Naive thymus-derived CD4-positive, alpha-beta T cell (primary cell): Measurements from ENCODE around the gene FAM199X. TPM values are rescaled to one million over a fixed set of nuclear protein-coding genes. Genes with fewer than 3 reads are reported as not detected.

ENCODE experiments used
- ATAC-seq: fragments of 150-1000 bp; cut with Tn5 transposase; 2 replicates; pipeline ENCODE4 v1.10.0; 2021; ENCODE audit warnings: mild to moderate bottlenecking, moderate library complexity
- CTCF ChIA-PET: fragments of 350-600 bp; sonication (Branson Sonifier 250); formaldehyde crosslinking; loops from one replicate; lab custom pipeline; 2021; ENCODE audit warnings: antibody characterized with exemption; lab: Charles Lee
- POLR2A ChIA-PET: fragments of 350-600 bp; sonication (Branson Sonifier 250); formaldehyde crosslinking; loops from one replicate; lab custom pipeline; 2021; ENCODE audit warnings: antibody characterized with exemption, inconsistent platforms; lab: Charles Lee
- DNase-seq, 9 donors: peaks; one replicate each; pipeline versions ENCODE4 v3.0.0 to v3.0.0-alpha.2; 2020 to 2022; ENCODE audit warnings: mixed read lengths in 1 of 9
- H3K27ac ChIP-seq: one replicate; pipeline ENCODE4 v1.7.0; 2013; ENCODE audit warnings: mild to moderate bottlenecking, low read depth, low read length, moderate library complexity
- H3K27me3 ChIP-seq, 2 donors: one replicate each; pipeline ENCODE4 v1.7.0; 2013; ENCODE audit warnings: low read length in 2 of 2, mild to moderate bottlenecking in 2 of 2, moderate library complexity in 2 of 2; ENCODE audit not compliant: control insufficient read depth in 2 of 2, insufficient read depth in 2 of 2
- H3K36me3 ChIP-seq, 3 experiments: 1 replicate in 2 of 3; 2 replicates in 1 of 3; pipeline ENCODE4 v1.7.0; 2013; ENCODE audit warnings: low read length in 3 of 3, mild to moderate bottlenecking in 3 of 3, moderate library complexity in 1 of 3; ENCODE audit not compliant: insufficient read depth in 3 of 3, control insufficient read depth in 2 of 3
- H3K4me1 ChIP-seq, 2 donors: one replicate each; pipeline ENCODE4 v1.7.0; 2013; ENCODE audit warnings: low read length in 2 of 2, mild to moderate bottlenecking in 2 of 2, moderate library complexity in 1 of 2; ENCODE audit not compliant: control insufficient read depth in 2 of 2, insufficient read depth in 2 of 2
- H3K4me3 ChIP-seq: 2 replicates; pipeline ENCODE4 v1.7.0; 2013; ENCODE audit warnings: mild to moderate bottlenecking, low read length
- H3K9me3 ChIP-seq, 3 experiments: 1 replicate in 2 of 3; 2 replicates in 1 of 3; pipeline ENCODE4 v1.7.0; 2013; ENCODE audit warnings: low read length in 3 of 3; ENCODE audit not compliant: control insufficient read depth in 2 of 3
- H3K27ac Mint-ChIP-seq, 9 donors: one replicate each; pipeline ENCODE4 v1.8.0; 2020 to 2022; ENCODE audit warnings: mixed read lengths in 9 of 9, mild to moderate bottlenecking in 8 of 9, moderate library complexity in 5 of 9, inconsistent platforms in 2 of 9
- H3K27me3 Mint-ChIP-seq, 5 donors: one replicate each; pipeline ENCODE4 v1.8.0; 2021 to 2022; ENCODE audit warnings: mixed read lengths in 5 of 5, mild to moderate bottlenecking in 1 of 5
- H3K36me3 Mint-ChIP-seq, 5 donors: one replicate each; pipeline ENCODE4 v1.8.0; 2020 to 2022; ENCODE audit warnings: mixed read lengths in 5 of 5, mild to moderate bottlenecking in 3 of 5, inconsistent platforms in 1 of 5
- H3K4me1 Mint-ChIP-seq, 7 donors: one replicate each; pipeline ENCODE4 v1.8.0; 2020 to 2022; ENCODE audit warnings: mixed read lengths in 7 of 7, mild to moderate bottlenecking in 3 of 7, inconsistent platforms in 1 of 7
- H3K4me3 Mint-ChIP-seq, 10 donors: one replicate each; pipeline ENCODE4 v1.8.0; 2020 to 2022; ENCODE audit warnings: mild to moderate bottlenecking in 10 of 10, mixed read lengths in 10 of 10, moderate library complexity in 6 of 10, inconsistent platforms in 2 of 10
- H3K9me3 Mint-ChIP-seq, 11 donors: one replicate each; pipeline ENCODE4 v1.8.0; 2020 to 2022; ENCODE audit warnings: mixed read lengths in 11 of 11, mild to moderate bottlenecking in 4 of 11, inconsistent platforms in 1 of 11, moderate library complexity in 1 of 11
- intact Hi-C, 2 donors: fragments of 100-400 bp; cut with micrococcal nuclease; formaldehyde crosslinking; loops; one replicate each; pipeline ENCODE4 v1.15.1; 2023
- polyA plus RNA-seq, 2 donors: library from polyadenylated mRNA; unstranded; fragments of 300-500 nt; fragmentation: Illumina TruSeq; gene quantifications; one replicate each; pipeline ENCODE4 v1.2.3, GENCODE V29; 2021
- total RNA-seq, 6 experiments: library from RNA in 5 of 6; stranded (reverse) in 5 of 6; gene quantifications; 1 replicate in 5 of 6; 2 replicates in 1 of 6; pipeline ENCODE4 v1.2.3 and lab custom pipeline; 2021 to 2026

The FAM199X gene
- total RNA-seq (10 to 100 TPM; 12.6 to 20.4 (median 13.4) TPM), polyA plus RNA-seq (1 to 10 TPM; 8.2 to 9.4 TPM), total RNA-seq (lab: John Stamatoyannopoulos, UW) (32.7 reads per million, percentile 62 among the genes with 10 or more reads in this experiment)

- Histone ChIP-seq H3K27ac (peak within 1 kb of the TSS; percentile 83), H3K4me1 (peaks cover 0 to 3% of the 10 kb centered on the region in 2 donors), H3K36me3 (peaks cover 0 to 4% (median 0%) of the 10 kb centered on the region in 3 experiments), H3K4me3 (peak within 1 kb of the TSS; percentile 68), H3K9me3 (no peaks in the 10 kb centered on the region), H3K27me3 (no peaks in the 10 kb centered on the region)
- Mint-ChIP-seq H3K36me3 (peaks cover 0 to 1% (median 0%) of the 10 kb centered on the region in 5 donors), H3K27ac (peak within 1 kb of the TSS; percentile 85 to 97 (median 87)), H3K9me3 (peaks cover 0 to 2% (median 0%) of the 10 kb centered on the region in 11 donors), H3K4me1 (peaks cover 28 to 41% (median 37%) of the 10 kb centered on the region in 7 donors), H3K4me3 (peak within 1 kb of the TSS; percentile 82 to 91 (median 86)), H3K27me3 (no peaks in the 10 kb centered on the region)
- ChIA-PET CTCF (interaction anchor here (1.2 to 1.5 kb wide), 2 partner anchors 9 to 28 kb away, joined by 3 to 8 read pairs; partner anchors contain the start of gene SLC25A53), POLR2A (interaction anchor here (1.0 to 3.2 kb wide), 3 partner anchors 9 to 41 kb away, joined by 3 to 35 read pairs (median 4); partner anchors contain the start of gene SLC25A53)
- ATAC-seq (peak; percentile 99), DNase-seq (peak; percentile 74 to 84 (median 79))
- intact Hi-C loops, result loop anchor here (1.0 to 5.0 kb wide), 4 partner anchors 9 to 746 kb away; partner anchors contain the start of gene SLC25A53 (in 1 of the 2)
Measured at GRCh38 chrX:104165894-104166734, at the start of gene FAM199X. Gene FAM199X (plus strand): TSS chrX:104166453. CDS start chrX:104166786, 333 bp downstream.

DNA sequence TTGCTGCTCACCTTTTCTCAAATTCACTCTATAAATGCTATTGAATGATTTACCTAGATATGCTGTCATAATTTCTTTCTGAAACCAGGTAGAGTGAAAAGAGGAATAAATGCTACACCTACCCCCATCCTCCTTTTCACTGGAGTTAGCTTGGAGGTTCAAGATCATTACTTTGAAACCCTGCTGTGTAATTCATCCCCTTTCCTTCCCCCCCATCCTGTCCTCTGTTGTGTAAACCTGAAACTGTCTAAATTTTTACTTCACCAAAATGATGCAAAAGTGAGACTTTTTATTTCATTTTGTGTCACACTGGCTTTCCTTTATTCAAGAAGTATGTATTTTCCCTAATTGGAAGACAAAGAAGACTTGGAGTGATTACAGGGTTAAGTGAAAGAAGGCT is 48.5 kb upstream of the FAM199X start:
- Histone ChIP-seq H3K27ac (no peak overlapping the region), H3K4me1 (peaks cover 5% of the 10 kb centered on the region in 2 donors), H3K4me3 (no peak overlapping the region), H3K36me3 (no peaks in the 10 kb centered on the region), H3K27me3 (no peaks in the 10 kb centered on the region), H3K9me3 (no peaks in the 10 kb centered on the region)
- ATAC-seq, result no peak
- no peak overlapping the region for H3K4me3 Mint-ChIP-seq
- DNase-seq, result no peak
- H3K27ac Mint-ChIP-seq, result peak overlapping the region in 1 of 9 donors; percentile 31
- ChIA-PET CTCF (no interaction called here), POLR2A (no interaction called here)
- peaks cover 0 to 7% (median 0%) of the 10 kb centered on the region in 5 donors for H3K27me3 Mint-ChIP-seq
- no peaks in the 10 kb centered on the region for H3K36me3 Mint-ChIP-seq
- H3K9me3 Mint-ChIP-seq, result peaks cover 0 to 1% (median 0%) of the 10 kb centered on the region in 11 donors
- intact Hi-C loops, result no loop called here
- peaks cover 0 to 23% (median 14%) of the 10 kb centered on the region in 7 donors for H3K4me1 Mint-ChIP-seq

DNA sequence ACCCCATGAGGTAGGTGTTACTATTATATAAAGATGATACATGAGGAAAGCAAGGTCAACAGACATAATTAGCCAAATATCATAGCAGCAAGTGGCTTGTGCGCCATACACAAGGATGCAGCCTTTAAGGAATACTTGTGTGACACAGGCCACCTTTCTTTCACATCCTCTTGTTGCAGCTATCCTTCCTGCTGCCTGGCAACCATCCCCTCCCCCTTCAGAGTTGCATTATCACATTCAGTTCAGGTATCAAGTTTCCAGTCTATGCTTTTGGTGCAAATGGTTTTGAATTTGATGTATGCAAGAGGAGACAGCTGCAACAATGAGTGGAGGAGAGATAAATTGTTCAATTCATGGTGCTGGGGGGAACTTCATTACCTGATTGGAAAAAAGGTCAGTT is 47.5 kb upstream of the FAM199X start:
- no peak overlapping the region for H3K4me3 ChIP-seq
- ChIA-PET CTCF (interaction anchor here (1.1 kb wide), 1 partner anchor 20 kb away, joined by 5 read pairs; no protein-coding TSS in a partner anchor), POLR2A (interaction anchor here (0.7 to 1.5 kb wide), 3 partner anchors 9 to 702 kb away, joined by 3 to 6 read pairs (median 4); partner anchors contain the start of gene SLC25A53)
- Mint-ChIP-seq H3K4me3 (no peak overlapping the region), H3K27me3 (peaks cover 0 to under 1% (median 0%) of the 10 kb centered on the region in 5 donors), H3K9me3 (peaks cover 0 to 1% (median 0%) of the 10 kb centered on the region in 11 donors), H3K4me1 (peaks cover 5 to 28% (median 18%) of the 10 kb centered on the region in 7 donors), H3K36me3 (no peaks in the 10 kb centered on the region), H3K27ac (peak overlapping the region in 1 of 9 donors; percentile 31)
- DNase-seq (no peak), ATAC-seq (no peak)
- no peaks in the 10 kb centered on the region for H3K27me3 ChIP-seq
- H3K27ac ChIP-seq, result no peak overlapping the region
- no peaks in the 10 kb centered on the region for H3K9me3 ChIP-seq
- no peaks in the 10 kb centered on the region for H3K36me3 ChIP-seq
- intact Hi-C loops, result no loop called here
- peaks cover 7 to 10% of the 10 kb centered on the region in 2 donors for H3K4me1 ChIP-seq

DNA sequence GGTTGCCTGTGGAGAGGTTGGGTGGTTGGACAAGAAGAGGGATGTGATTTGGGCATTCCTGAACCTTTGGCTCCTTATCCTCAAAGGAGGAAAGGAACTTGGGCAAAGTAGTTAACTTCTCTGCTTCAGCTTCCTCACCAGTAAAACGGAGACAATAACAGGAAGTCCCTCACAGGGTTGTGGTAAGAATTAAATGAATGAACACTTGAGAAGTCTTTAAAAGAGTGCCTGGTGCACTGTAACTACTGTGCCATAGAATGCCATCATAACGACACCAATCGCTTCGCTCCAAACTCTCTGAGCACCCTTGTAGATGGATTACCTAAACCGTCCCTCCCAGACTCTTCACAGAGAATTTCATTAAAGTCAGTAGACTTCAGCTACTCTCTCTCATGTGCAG is 43.4 kb upstream of the FAM199X start:
- Mint-ChIP-seq H3K27me3 (no peaks in the 10 kb centered on the region), H3K4me3 (peak overlapping the region; percentile 1 to 73 (median 60)), H3K9me3 (no peaks in the 10 kb centered on the region), H3K36me3 (no peaks in the 10 kb centered on the region), H3K4me1 (peaks cover 5 to 39% (median 22%) of the 10 kb centered on the region in 7 donors), H3K27ac (peak overlapping the region; percentile 19 to 93 (median 84))
- intact Hi-C loops, result loop anchor here in 1 of 2 donors (1.0 kb wide), 1 partner anchor 10 kb away; no protein-coding TSS in a partner anchor
- ChIA-PET CTCF (interaction anchor here (0.7 to 1.5 kb wide), 3 partner anchors 10 to 24 kb away, joined by 3 to 5 read pairs (median 3); no protein-coding TSS in a partner anchor), POLR2A (interaction anchor here (0.7 to 1.5 kb wide), 4 partner anchors 9 to 204 kb away, joined by 3 to 9 read pairs (median 6); partner anchors contain the start of gene SLC25A53)
- Histone ChIP-seq H3K4me3 (no peak overlapping the region), H3K27me3 (no peaks in the 10 kb centered on the region), H3K4me1 (peaks cover 4 to 10% of the 10 kb centered on the region in 2 donors), H3K9me3 (no peaks in the 10 kb centered on the region), H3K27ac (no peak overlapping the region), H3K36me3 (no peaks in the 10 kb centered on the region)
- ATAC-seq, result peak; percentile 81
- peak in 3 of 9 donors; percentile 30 to 46 (median 37) for DNase-seq

DNA sequence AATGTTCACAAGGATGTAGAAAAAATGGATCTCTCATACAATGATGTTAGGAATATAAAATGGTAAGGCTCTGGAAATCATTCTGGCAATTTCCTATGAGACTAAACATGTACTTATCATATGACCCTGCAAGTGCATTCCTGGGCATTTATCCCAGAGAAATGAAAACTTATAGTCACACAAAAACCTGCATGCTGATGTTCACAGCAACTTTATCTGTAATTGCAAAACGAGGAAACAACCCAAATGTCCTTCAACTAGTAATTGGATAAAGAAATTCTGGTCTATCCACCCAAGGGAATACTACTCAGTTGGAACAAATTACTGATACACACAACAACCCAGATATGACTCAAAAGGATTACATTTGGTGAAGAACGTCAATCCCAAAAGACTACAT is 39.4 kb upstream of the FAM199X start:
- H3K36me3 Mint-ChIP-seq, result peaks cover 0 to 15% (median 4%) of the 10 kb centered on the region in 5 donors

GRCh38 chrX:104130808-104131207 is 35.4 kb upstream of the FAM199X start:
- H3K4me3 Mint-ChIP-seq, result no peak overlapping the region
- peaks cover 0 to 16% (median 4%) of the 10 kb centered on the region in 5 donors for H3K36me3 Mint-ChIP-seq
- DNase-seq, result no peak
- peaks cover 13 to 20% (median 15%) of the 10 kb centered on the region in 7 donors for H3K4me1 Mint-ChIP-seq
- ChIA-PET CTCF (interaction anchor here (1.0 to 1.4 kb wide), 2 partner anchors 17 to 213 kb away, joined by 3 read pairs; no protein-coding TSS in a partner anchor), POLR2A (no interaction called here)
- Histone ChIP-seq H3K27ac (no peak overlapping the region), H3K36me3 (peaks cover 0 to 18% (median 0%) of the 10 kb centered on the region in 3 experiments), H3K4me3 (no peak overlapping the region), H3K4me1 (peaks cover 0 to 6% of the 10 kb centered on the region in 2 donors), H3K27me3 (no peaks in the 10 kb centered on the region), H3K9me3 (no peaks in the 10 kb centered on the region)
- no peak overlapping the region for H3K27ac Mint-ChIP-seq
- H3K9me3 Mint-ChIP-seq, result no peaks in the 10 kb centered on the region
- intact Hi-C loops, result no loop called here
- no peak for ATAC-seq
- H3K27me3 Mint-ChIP-seq, result no peaks in the 10 kb centered on the region

More for the DNA sequence above, 39.4 kb upstream of the FAM199X start:
- ATAC-seq, result no peak
- H3K27ac Mint-ChIP-seq, result no peak overlapping the region
- Histone ChIP-seq H3K27me3 (no peaks in the 10 kb centered on the region), H3K4me3 (no peak overlapping the region), H3K9me3 (no peaks in the 10 kb centered on the region), H3K36me3 (peaks cover 0 to 18% (median 0%) of the 10 kb centered on the region in 3 experiments), H3K27ac (no peak overlapping the region), H3K4me1 (peaks cover 4 to 10% of the 10 kb centered on the region in 2 donors)
- no peaks in the 10 kb centered on the region for H3K27me3 Mint-ChIP-seq
- H3K9me3 Mint-ChIP-seq, result no peaks in the 10 kb centered on the region
- ChIA-PET CTCF (no interaction called here), POLR2A (no interaction called here)
- intact Hi-C loops, result no loop called here
- DNase-seq, result no peak
- H3K4me1 Mint-ChIP-seq, result peaks cover 5 to 27% (median 22%) of the 10 kb centered on the region in 7 donors
- H3K4me3 Mint-ChIP-seq, result no peak overlapping the region
